Measurements from ENCODE around the gene CDH13.

- TF ChIP-seq POLR2A (IDR thresholded peaks at IDR 0.05) (no peak), CTCF (IDR thresholded peaks at IDR 0.05) (no peak)
Observed at GRCh38 chr16:83214671-83215070, 587.9 kb downstream of the CDH13 start.

All from body of pancreas (tissue), 4 donors.